Measurements from ENCODE around the gene PTPN20. TPM values are rescaled to one million over a fixed set of nuclear protein-coding genes. Genes with fewer than 3 reads are reported as not detected.
"Not testable (repeated sequence)": the region's sequence is repeated elsewhere in the genome, so short reads cannot be mapped to it uniquely, and the experiment has no call there.

PTPN20 gene
- polyA plus RNA-seq, 1 donor from 2014 or later, result 1.4 TPM

GRCh38 chr10:46925853-46926252 is 14.6 kb downstream of the PTPN20 start:
- H3K4me1 Mint-ChIP-seq, H3K27ac Mint-ChIP-seq, H3K4me3 Mint-ChIP-seq, H3K9me3 Mint-ChIP-seq, H3K27me3 Mint-ChIP-seq, H3K36me3 Mint-ChIP-seq: not testable (repeated sequence)

GRCh38 chr10:46928810-46929209 is 17.6 kb downstream of the PTPN20 start:
- H3K9me3 Mint-ChIP-seq, H3K27me3 Mint-ChIP-seq, H3K27ac Mint-ChIP-seq, H3K4me3 Mint-ChIP-seq, H3K36me3 Mint-ChIP-seq, H3K4me1 Mint-ChIP-seq: not testable (repeated sequence)

- not testable (repeated sequence) for H3K27ac Mint-ChIP-seq, H3K9me3 Mint-ChIP-seq, H3K36me3 Mint-ChIP-seq, H3K27me3 Mint-ChIP-seq, H3K4me3 Mint-ChIP-seq, H3K4me1 Mint-ChIP-seq
Measured at GRCh38 chr10:46932383-46932782, 21.2 kb downstream of the PTPN20 start.

- not testable (repeated sequence) for H3K36me3 Mint-ChIP-seq, H3K4me3 Mint-ChIP-seq, H3K4me1 Mint-ChIP-seq, H3K9me3 Mint-ChIP-seq, H3K27me3 Mint-ChIP-seq, H3K27ac Mint-ChIP-seq
Measured at GRCh38 chr10:46941091-46941490, 29.9 kb downstream of the PTPN20 start.

GRCh38 chr10:46948687-46949518 is 37.7 kb downstream of the PTPN20 start:
- H3K9me3 Mint-ChIP-seq, H3K27me3 Mint-ChIP-seq, H3K4me1 Mint-ChIP-seq, H3K36me3 Mint-ChIP-seq, H3K27ac Mint-ChIP-seq, H3K4me3 Mint-ChIP-seq: not testable (repeated sequence)

GRCh38 chr10:46952540-46952939 is 41.3 kb downstream of the PTPN20 start:
- H3K9me3 Mint-ChIP-seq, H3K27ac Mint-ChIP-seq, H3K27me3 Mint-ChIP-seq, H3K36me3 Mint-ChIP-seq, H3K4me1 Mint-ChIP-seq, H3K4me3 Mint-ChIP-seq: not testable (repeated sequence)

GRCh38 chr10:46960742-46961141 is 49.5 kb downstream of the PTPN20 start:
- not testable (repeated sequence) for H3K36me3 Mint-ChIP-seq, H3K27me3 Mint-ChIP-seq, H3K9me3 Mint-ChIP-seq, H3K4me1 Mint-ChIP-seq, H3K4me3 Mint-ChIP-seq, H3K27ac Mint-ChIP-seq

GRCh38 chr10:46963356-46963755 is 52.1 kb downstream of the PTPN20 start:
- H3K27ac Mint-ChIP-seq, H3K4me3 Mint-ChIP-seq, H3K4me1 Mint-ChIP-seq, H3K9me3 Mint-ChIP-seq, H3K36me3 Mint-ChIP-seq, H3K27me3 Mint-ChIP-seq: not testable (repeated sequence)

GRCh38 chr10:46967013-46967412 is 55.8 kb downstream of the PTPN20 start:
- not testable (repeated sequence) for H3K4me3 Mint-ChIP-seq, H3K36me3 Mint-ChIP-seq, H3K4me1 Mint-ChIP-seq, H3K9me3 Mint-ChIP-seq, H3K27ac Mint-ChIP-seq, H3K27me3 Mint-ChIP-seq

- not testable (repeated sequence) for H3K9me3 Mint-ChIP-seq, H3K27me3 Mint-ChIP-seq, H3K36me3 Mint-ChIP-seq, H3K4me1 Mint-ChIP-seq, H3K4me3 Mint-ChIP-seq, H3K27ac Mint-ChIP-seq
Measured at GRCh38 chr10:46980223-46980622, 69.0 kb downstream of the PTPN20 start.

- H3K36me3 Mint-ChIP-seq, H3K27ac Mint-ChIP-seq, H3K4me3 Mint-ChIP-seq, H3K27me3 Mint-ChIP-seq, H3K9me3 Mint-ChIP-seq, H3K4me1 Mint-ChIP-seq: not testable (repeated sequence)
Measured at GRCh38 chr10:46987233-46987924, 76.2 kb downstream of the PTPN20 start.

GRCh38 chr10:46992803-46993561 is 81.8 kb downstream of the PTPN20 start:
- Mint-ChIP-seq H3K27ac (no peak overlapping the region), H3K27me3 (peaks cover 8% of the 10 kb centered on the region), H3K9me3 (peaks cover 0 to 9% (median 4%) of the 10 kb centered on the region in 3 donors), H3K4me1 (peaks cover 0 to 1% (median 0%) of the 10 kb centered on the region in 3 donors), H3K4me3 (no peak overlapping the region), H3K36me3 (no peaks in the 10 kb centered on the region)

- Mint-ChIP-seq H3K9me3 (peaks cover 0 to 9% (median 4%) of the 10 kb centered on the region in 3 donors), H3K27ac (no peak overlapping the region), H3K4me1 (peaks cover 0 to 1% (median 0%) of the 10 kb centered on the region in 3 donors), H3K4me3 (no peak overlapping the region), H3K36me3 (no peaks in the 10 kb centered on the region), H3K27me3 (peaks cover 10% of the 10 kb centered on the region)
Measured at GRCh38 chr10:46995234-46995633, 84.0 kb downstream of the PTPN20 start.

- Mint-ChIP-seq H3K27me3 (peaks cover 9% of the 10 kb centered on the region), H3K36me3 (no peaks in the 10 kb centered on the region), H3K4me3 (no peak overlapping the region), H3K27ac (no peak overlapping the region), H3K9me3 (peaks cover 0 to 9% (median 4%) of the 10 kb centered on the region in 3 donors), H3K4me1 (peaks cover 0 to 1% (median 0%) of the 10 kb centered on the region in 3 donors)
Measured at GRCh38 chr10:46998192-46998591, 87.0 kb downstream of the PTPN20 start.

- H3K4me3 Mint-ChIP-seq, result no peak overlapping the region
- peaks cover 9% of the 10 kb centered on the region for H3K27me3 Mint-ChIP-seq
- peaks cover 0 to 9% (median 4%) of the 10 kb centered on the region in 3 donors for H3K9me3 Mint-ChIP-seq
- H3K36me3 Mint-ChIP-seq, result no peaks in the 10 kb centered on the region
- H3K27ac Mint-ChIP-seq, result no peak overlapping the region
- peaks cover 0 to 1% (median 0%) of the 10 kb centered on the region in 3 donors for H3K4me1 Mint-ChIP-seq
Measured at GRCh38 chr10:46998595-46998994, 87.4 kb downstream of the PTPN20 start.

Measured in IgD-negative memory B cell (primary cell).